Liver (tissue), 9 donors: ENCODE results near the gene DSPP. TPM values are rescaled to one million over a fixed set of nuclear protein-coding genes. Genes with fewer than 3 reads are reported as not detected.

ENCODE experiments used
- DNase-seq: peaks from one replicate; pipeline ENCODE4 v3.0.0-alpha.2; 2017; ENCODE audit warnings: low spot score
- H3K27ac ChIP-seq, 2 donors: one replicate each; pipeline ENCODE4 v1.7.0; 2013; ENCODE audit warnings: inconsistent platforms in 2 of 2, low read length in 2 of 2, control low read depth in 1 of 2, low read depth in 1 of 2, mild to moderate bottlenecking in 1 of 2
- H3K27me3 ChIP-seq, 4 donors: one replicate each; pipeline versions ENCODE4 v1.6.1 to v1.7.0; 2013; ENCODE audit warnings: low read length in 3 of 4, inconsistent platforms in 1 of 4, mild to moderate bottlenecking in 1 of 4, moderate library complexity in 1 of 4; ENCODE audit not compliant: control insufficient read depth in 4 of 4, insufficient read depth in 4 of 4
- H3K36me3 ChIP-seq, 4 donors: one replicate each; pipeline versions ENCODE4 v1.6.1 to v1.7.0; 2013; ENCODE audit warnings: low read length in 3 of 4, mild to moderate bottlenecking in 3 of 4, low read depth in 1 of 4, moderate library complexity in 1 of 4; ENCODE audit not compliant: control insufficient read depth in 4 of 4, insufficient read depth in 3 of 4
- H3K4me1 ChIP-seq, 4 donors: one replicate each; pipeline versions ENCODE4 v1.6.1 to v1.7.0; 2013; ENCODE audit warnings: low read length in 3 of 4, mild to moderate bottlenecking in 3 of 4, moderate library complexity in 1 of 4; ENCODE audit not compliant: control insufficient read depth in 4 of 4, insufficient read depth in 4 of 4
- H3K4me3 ChIP-seq, 3 donors: one replicate each; pipeline versions ENCODE4 v1.6.1 to v1.7.0; 2013; ENCODE audit warnings: low read length in 3 of 3, control low read depth in 1 of 3, low read depth in 1 of 3, mild to moderate bottlenecking in 1 of 3
- H3K9ac ChIP-seq, 2 donors: one replicate each; pipeline ENCODE4 v1.7.0; 2013; ENCODE audit warnings: low read length in 2 of 2, mild to moderate bottlenecking in 2 of 2, moderate library complexity in 2 of 2, control low read depth in 1 of 2, low read depth in 1 of 2
- H3K9me3 ChIP-seq, 4 donors: one replicate each; pipeline versions ENCODE4 v1.6.1 to v1.7.0; 2013; ENCODE audit warnings: low read length in 3 of 4; ENCODE audit not compliant: control insufficient read depth in 4 of 4
- EGR1 ChIP-seq, 2 donors: IDR thresholded peaks; 2 replicates each; pipeline ENCODE4 v1.6.1; 2016 to 2018; ENCODE audit warnings: antibody characterized with exemption in 2 of 2, low read depth in 2 of 2
- FOXA1 ChIP-seq: IDR thresholded peaks from 2 replicates; pipeline ENCODE4 v1.6.1; 2016; ENCODE audit warnings: antibody characterized with exemption
- FOXA2 ChIP-seq: IDR thresholded peaks from 2 replicates; pipeline ENCODE4 v1.6.1; 2016; ENCODE audit warnings: antibody characterized with exemption
- HNF4A ChIP-seq, 2 donors: conservative IDR thresholded peaks; 2 replicates each; pipeline ENCODE4 v1.6.1; 2016; ENCODE audit warnings: antibody characterized with exemption in 2 of 2, mild to moderate bottlenecking in 2 of 2
- HNF4G ChIP-seq: IDR thresholded peaks from 2 replicates; pipeline ENCODE4 v1.6.1; 2016; ENCODE audit warnings: antibody characterized with exemption
- JUND ChIP-seq, 2 donors: IDR thresholded peaks; 2 replicates each; pipeline ENCODE4 v1.6.1; 2016; ENCODE audit warnings: antibody characterized with exemption in 2 of 2
- RAD21 ChIP-seq, 2 donors: IDR thresholded peaks; 2 replicates each; pipeline ENCODE4 v1.6.1; 2016; ENCODE audit warnings: antibody characterized with exemption in 2 of 2, mild to moderate bottlenecking in 2 of 2
- TAF1 ChIP-seq: conservative IDR thresholded peaks from 2 replicates; pipeline ENCODE4 v1.6.1; 2016; ENCODE audit warnings: antibody characterized with exemption, mild to moderate bottlenecking
- YY1 ChIP-seq: IDR thresholded peaks from 2 replicates; pipeline ENCODE4 v1.6.1; 2016; ENCODE audit warnings: antibody characterized with exemption, mild to moderate bottlenecking
- WGBS: extraction: QIAGEN DNeasy Blood & Tissue Kit; methylation state at CpG from one replicate; pipeline ENCODE4 v1.1.7; 2013; 5-methylcytosine and 5-hydroxymethylcytosine counted together
- polyA plus RNA-seq, 2 donors: library from polyadenylated mRNA; stranded (reverse) in 1 of 2; unstranded in 1 of 2; fragments of 200-250 nt in 1 of 2; fragments of >200 nt in 1 of 2; fragmentation: Nextera tagmentation in 1 of 2; extraction: Ambion mirVana in 1 of 2; gene quantifications; one replicate each; pipeline versions ENCODE4 v1.2.1 to v1.2.3, GENCODE V29; 2013 to 2015
- total RNA-seq, 2 donors: library from RNA; depleted of rRNA; stranded (reverse); fragments of >200 nt; gene quantifications; one replicate each; pipeline ENCODE4 v1.2.3, GENCODE V29; 2014
- TF ChIP-seq, protein P1 (sequence below): IDR thresholded peaks from 2 replicates; pipeline ENCODE4 v1.6.1; 2016; ENCODE audit warnings: antibody characterized with exemption
- TF ChIP-seq, protein P2 (sequence below): IDR thresholded peaks from 2 replicates; pipeline ENCODE4 v1.6.1; 2016; ENCODE audit warnings: antibody characterized with exemption, mild to moderate bottlenecking
- TF ChIP-seq, protein P3 (sequence below): fragments of 150-350 bp; IDR thresholded peaks from 2 replicates; pipeline ENCODE4 v1.5.1; 2017; ENCODE audit warnings: improper control_type of control experiment, low read depth, low read length; ENCODE audit not compliant: missing input control
- TF ChIP-seq, protein P4 (sequence below): IDR thresholded peaks from 2 replicates; pipeline ENCODE4 v1.6.1; 2016; ENCODE audit warnings: antibody characterized with exemption
- TF ChIP-seq, protein P5 (sequence below): IDR thresholded peaks from 2 replicates; pipeline ENCODE4 v1.6.1; 2016; ENCODE audit warnings: antibody characterized with exemption
- donor health status: healthy.
- donor health status: healthy.
- donor health status: healthy.
- donor health status: healthy.
- donor health status: healthy.

The DSPP gene
- total and polyA plus RNA-seq, 4 donors: under 0.01 TPM; not detected in 3

DNA sequence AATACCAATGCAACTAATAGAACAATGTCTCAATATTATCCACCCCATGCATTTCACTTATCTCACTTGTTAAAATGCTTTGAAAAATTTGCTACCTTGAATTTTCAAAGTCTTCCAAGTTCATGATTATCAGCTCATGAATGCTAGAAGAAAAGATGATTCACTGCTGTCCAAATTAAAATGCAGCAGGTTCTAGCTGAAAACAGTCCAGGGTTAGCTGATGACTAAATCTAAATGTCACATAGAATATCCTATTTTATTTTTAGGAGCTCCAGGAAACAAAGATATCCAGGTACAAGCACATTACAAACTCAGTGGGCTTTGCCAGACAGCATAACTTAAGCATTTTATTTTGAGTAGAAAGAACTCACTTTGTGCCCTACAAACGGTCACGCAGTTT lies 41.1 kb upstream of the DSPP start:
- no peak overlapping the region for H3K4me3 ChIP-seq
- H3K27me3 ChIP-seq: no peaks in the 10 kb centered on the region
- DNase-seq: no peak
- 88% methylated on average over 2 of the region's 2 CpGs for WGBS
- no peaks in the 10 kb centered on the region for H3K9me3 ChIP-seq
- no peak overlapping the region for H3K27ac ChIP-seq
- no peak overlapping the region for H3K9ac ChIP-seq
- no peaks in the 10 kb centered on the region for H3K36me3 ChIP-seq
- no peaks in the 10 kb centered on the region for H3K4me1 ChIP-seq
- TF ChIP-seq, protein P1, sequence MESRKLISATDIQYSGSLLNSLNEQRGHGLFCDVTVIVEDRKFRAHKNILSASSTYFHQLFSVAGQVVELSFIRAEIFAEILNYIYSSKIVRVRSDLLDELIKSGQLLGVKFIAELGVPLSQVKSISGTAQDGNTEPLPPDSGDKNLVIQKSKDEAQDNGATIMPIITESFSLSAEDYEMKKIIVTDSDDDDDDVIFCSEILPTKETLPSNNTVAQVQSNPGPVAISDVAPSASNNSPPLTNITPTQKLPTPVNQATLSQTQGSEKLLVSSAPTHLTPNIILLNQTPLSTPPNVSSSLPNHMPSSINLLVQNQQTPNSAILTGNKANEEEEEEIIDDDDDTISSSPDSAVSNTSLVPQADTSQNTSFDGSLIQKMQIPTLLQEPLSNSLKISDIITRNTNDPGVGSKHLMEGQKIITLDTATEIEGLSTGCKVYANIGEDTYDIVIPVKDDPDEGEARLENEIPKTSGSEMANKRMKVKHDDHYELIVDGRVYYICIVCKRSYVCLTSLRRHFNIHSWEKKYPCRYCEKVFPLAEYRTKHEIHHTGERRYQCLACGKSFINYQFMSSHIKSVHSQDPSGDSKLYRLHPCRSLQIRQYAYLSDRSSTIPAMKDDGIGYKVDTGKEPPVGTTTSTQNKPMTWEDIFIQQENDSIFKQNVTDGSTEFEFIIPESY: no peak
- TF ChIP-seq HNF4A (conservative IDR thresholded peaks at IDR 0.05) (no peak), FOXA2 (no peak), YY1 (no peak), JUND (IDR thresholded peaks at IDR 0.05) (no peak), EGR1 (IDR thresholded peaks at IDR 0.05; ENCODE audit: low read depth in 2 of 2) (no peak), FOXA1 (no peak), RAD21 (IDR thresholded peaks at IDR 0.05) (no peak), HNF4G (no peak), TAF1 (no peak)
- TF ChIP-seq, protein P2, sequence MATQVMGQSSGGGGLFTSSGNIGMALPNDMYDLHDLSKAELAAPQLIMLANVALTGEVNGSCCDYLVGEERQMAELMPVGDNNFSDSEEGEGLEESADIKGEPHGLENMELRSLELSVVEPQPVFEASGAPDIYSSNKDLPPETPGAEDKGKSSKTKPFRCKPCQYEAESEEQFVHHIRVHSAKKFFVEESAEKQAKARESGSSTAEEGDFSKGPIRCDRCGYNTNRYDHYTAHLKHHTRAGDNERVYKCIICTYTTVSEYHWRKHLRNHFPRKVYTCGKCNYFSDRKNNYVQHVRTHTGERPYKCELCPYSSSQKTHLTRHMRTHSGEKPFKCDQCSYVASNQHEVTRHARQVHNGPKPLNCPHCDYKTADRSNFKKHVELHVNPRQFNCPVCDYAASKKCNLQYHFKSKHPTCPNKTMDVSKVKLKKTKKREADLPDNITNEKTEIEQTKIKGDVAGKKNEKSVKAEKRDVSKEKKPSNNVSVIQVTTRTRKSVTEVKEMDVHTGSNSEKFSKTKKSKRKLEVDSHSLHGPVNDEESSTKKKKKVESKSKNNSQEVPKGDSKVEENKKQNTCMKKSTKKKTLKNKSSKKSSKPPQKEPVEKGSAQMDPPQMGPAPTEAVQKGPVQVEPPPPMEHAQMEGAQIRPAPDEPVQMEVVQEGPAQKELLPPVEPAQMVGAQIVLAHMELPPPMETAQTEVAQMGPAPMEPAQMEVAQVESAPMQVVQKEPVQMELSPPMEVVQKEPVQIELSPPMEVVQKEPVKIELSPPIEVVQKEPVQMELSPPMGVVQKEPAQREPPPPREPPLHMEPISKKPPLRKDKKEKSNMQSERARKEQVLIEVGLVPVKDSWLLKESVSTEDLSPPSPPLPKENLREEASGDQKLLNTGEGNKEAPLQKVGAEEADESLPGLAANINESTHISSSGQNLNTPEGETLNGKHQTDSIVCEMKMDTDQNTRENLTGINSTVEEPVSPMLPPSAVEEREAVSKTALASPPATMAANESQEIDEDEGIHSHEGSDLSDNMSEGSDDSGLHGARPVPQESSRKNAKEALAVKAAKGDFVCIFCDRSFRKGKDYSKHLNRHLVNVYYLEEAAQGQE: no peak
- TF ChIP-seq, protein P3, sequence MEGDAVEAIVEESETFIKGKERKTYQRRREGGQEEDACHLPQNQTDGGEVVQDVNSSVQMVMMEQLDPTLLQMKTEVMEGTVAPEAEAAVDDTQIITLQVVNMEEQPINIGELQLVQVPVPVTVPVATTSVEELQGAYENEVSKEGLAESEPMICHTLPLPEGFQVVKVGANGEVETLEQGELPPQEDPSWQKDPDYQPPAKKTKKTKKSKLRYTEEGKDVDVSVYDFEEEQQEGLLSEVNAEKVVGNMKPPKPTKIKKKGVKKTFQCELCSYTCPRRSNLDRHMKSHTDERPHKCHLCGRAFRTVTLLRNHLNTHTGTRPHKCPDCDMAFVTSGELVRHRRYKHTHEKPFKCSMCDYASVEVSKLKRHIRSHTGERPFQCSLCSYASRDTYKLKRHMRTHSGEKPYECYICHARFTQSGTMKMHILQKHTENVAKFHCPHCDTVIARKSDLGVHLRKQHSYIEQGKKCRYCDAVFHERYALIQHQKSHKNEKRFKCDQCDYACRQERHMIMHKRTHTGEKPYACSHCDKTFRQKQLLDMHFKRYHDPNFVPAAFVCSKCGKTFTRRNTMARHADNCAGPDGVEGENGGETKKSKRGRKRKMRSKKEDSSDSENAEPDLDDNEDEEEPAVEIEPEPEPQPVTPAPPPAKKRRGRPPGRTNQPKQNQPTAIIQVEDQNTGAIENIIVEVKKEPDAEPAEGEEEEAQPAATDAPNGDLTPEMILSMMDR: no peak
- TF ChIP-seq, protein P4, sequence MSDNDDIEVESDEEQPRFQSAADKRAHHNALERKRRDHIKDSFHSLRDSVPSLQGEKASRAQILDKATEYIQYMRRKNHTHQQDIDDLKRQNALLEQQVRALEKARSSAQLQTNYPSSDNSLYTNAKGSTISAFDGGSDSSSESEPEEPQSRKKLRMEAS: no peak
- TF ChIP-seq, protein P5, sequence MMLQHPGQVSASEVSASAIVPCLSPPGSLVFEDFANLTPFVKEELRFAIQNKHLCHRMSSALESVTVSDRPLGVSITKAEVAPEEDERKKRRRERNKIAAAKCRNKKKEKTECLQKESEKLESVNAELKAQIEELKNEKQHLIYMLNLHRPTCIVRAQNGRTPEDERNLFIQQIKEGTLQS: no peak

DNA sequence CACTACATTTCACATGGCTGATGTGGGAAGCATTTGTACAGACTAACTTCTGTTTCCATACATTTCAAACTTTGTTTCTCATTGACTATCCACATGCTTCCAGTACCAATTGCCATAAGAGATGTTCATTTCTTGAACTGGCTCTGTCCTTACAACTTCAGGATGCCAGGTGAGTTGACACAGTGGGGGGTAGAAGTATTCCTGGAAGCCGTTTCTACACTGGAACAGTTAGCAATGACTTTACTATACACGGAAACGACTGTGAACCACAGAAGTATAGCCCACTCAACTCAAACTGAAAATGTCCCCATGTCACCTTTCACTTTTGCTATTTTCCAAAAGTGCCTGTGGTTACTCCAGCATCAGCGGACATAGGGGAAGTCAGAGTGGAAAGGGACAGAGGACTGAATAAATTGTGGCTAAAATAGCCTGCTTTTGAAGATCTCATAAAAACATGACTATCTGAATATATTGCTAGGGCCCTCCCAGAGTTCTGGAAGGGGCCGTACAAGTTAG lies 38.0 kb upstream of the DSPP start:
- Histone ChIP-seq H3K36me3 (no peaks in the 10 kb centered on the region), H3K9ac (no peak overlapping the region), H3K9me3 (no peaks in the 10 kb centered on the region), H3K4me3 (no peak overlapping the region), H3K27ac (no peak overlapping the region), H3K27me3 (no peaks in the 10 kb centered on the region), H3K4me1 (no peaks in the 10 kb centered on the region)
- 81% methylated on average over 5 of the region's 5 CpGs for WGBS
- no peak for DNase-seq
- TF ChIP-seq, protein P1: no peak
- TF ChIP-seq, protein P3: no peak
- TF ChIP-seq, protein P2: no peak
- TF ChIP-seq, protein P5: no peak
- TF ChIP-seq, protein P4: no peak
